ENCODE results near the gene REG4. TPM values are rescaled to one million over a fixed set of nuclear protein-coding genes. Genes with fewer than 3 reads are reported as not detected.

Gene REG4
- total and polyA plus RNA-seq, 2 donors (not counting 3 experiments of a cell fraction or from before 2014, with no cell fraction given): not detected

- no peak for TF ChIP-seq MYC (IDR thresholded peaks at IDR 0.05; ENCODE audit: low read depth, low read length)
- no peak for TF ChIP-seq POLR2AphosphoS5 (IDR thresholded peaks at IDR 0.05; ENCODE audit: insufficient read depth, low read depth, low read length)
- TF ChIP-seq EZH2 (IDR thresholded peaks at IDR 0.05; ENCODE audit: borderline replicate concordance, low read depth, low read length, severe bottlenecking): no peak
- TF ChIP-seq MAX (IDR thresholded peaks at IDR 0.05; ENCODE audit: insufficient read depth, insufficient read length): no peak
- TF ChIP-seq JUN (IDR thresholded peaks at IDR 0.05; ENCODE audit: borderline replicate concordance, insufficient read depth, insufficient read length, low read depth): no peak
- TF ChIP-seq POLR2A (IDR thresholded peaks at IDR 0.05; ENCODE audit: low read depth, low read length): no peak
- no peak for TF ChIP-seq CTCF (IDR thresholded peaks at IDR 0.05; ENCODE audit: extremely low read depth in 1 of 2, insufficient read depth in 1 of 2, low read depth in 1 of 2, low read length in 2 of 2)
- TF ChIP-seq FOS (IDR thresholded peaks at IDR 0.05; ENCODE audit: borderline replicate concordance, insufficient read depth, low read length): no peak
- TF ChIP-seq GATA2 (IDR thresholded peaks at IDR 0.05; ENCODE audit: insufficient read depth, insufficient read length, low read depth, low read length): no peak
- Histone ChIP-seq H3K36me3 (ENCODE audit: control insufficient read depth in 2 of 2, extremely low read depth in 1 of 2, insufficient read depth in 2 of 2, low read length in 2 of 2) (no peaks in the 10 kb centered on the region), H3K27me3 (ENCODE audit: control insufficient read depth in 2 of 2, insufficient read depth in 2 of 2, low read length in 2 of 2) (peaks cover 3 to 7% of the 10 kb centered on the region in 2 experiments), H2AFZ (ENCODE audit: low read depth, low read length) (no peak overlapping the region), H3K9me1 (replicated peaks; ENCODE audit: control insufficient read depth, extremely low read depth, insufficient read depth, low read length) (no peaks in the 10 kb centered on the region), H3K4me3 (replicated peaks in 1 of 3; ENCODE audit: insufficient read depth in 1 of 3, low read depth in 1 of 3, low read length in 3 of 3) (no peak overlapping the region), H3K4me2 (ENCODE audit: insufficient read depth, low read length) (no peak overlapping the region), H4K20me1 (replicated peaks; ENCODE audit: control insufficient read depth, extremely low read depth, insufficient read depth, low read length) (no peaks in the 10 kb centered on the region), H3K4me1 (ENCODE audit: control insufficient read depth, extremely low read depth, insufficient read depth, low read length) (no peaks in the 10 kb centered on the region), H3K9me3 (replicated peaks; ENCODE audit: control insufficient read depth, insufficient read depth, low read length) (no peaks in the 10 kb centered on the region), H3K9ac (replicated peaks; ENCODE audit: extremely low read depth, insufficient read depth, low read length) (no peak overlapping the region), H3K79me2 (ENCODE audit: control insufficient read depth, insufficient read depth, low read length) (no peaks in the 10 kb centered on the region), H3K27ac (ENCODE audit: insufficient read depth, low read depth, low read length) (no peak overlapping the region)
- DNase-seq (ENCODE audit: low read depth, low spot score) (no peak), FAIRE-seq (no peak)
- intact Hi-C loops (cut with micrococcal nuclease): no loop called here
- POLR2A ChIA-PET: no interaction called here
- dilution Hi-C loops (cut with MboI; ENCODE audit: extremely low pct_ligation_motif_present, low sequenced_read_pairs): no loop called here
- CTCF ChIA-PET: interaction anchor here (1.3 to 4.0 kb wide), 3 partner anchors 14 to 29 kb away, joined by 3 to 25 read pairs (median 3); no protein-coding TSS in a partner anchor
- BruUV-seq (replicated peaks): no TSS peak
Observed at GRCh38 chr1:119794876-119795240, 16.4 kb downstream of the REG4 start.
